GM21381 (cell line): ENCODE measurements around the gene TRIM64.
"Not testable (repeated sequence)": the region's sequence is repeated elsewhere in the genome, so short reads cannot be mapped to it uniquely, and the experiment has no call there.

ENCODE experiments used
- ATAC-seq: cut with Tn5 transposase; IDR thresholded peaks from one replicate; pipeline ENCODE4 v1.9.1; 2021; ENCODE audit warnings: mild to moderate bottlenecking, moderate library complexity; ENCODE audit not compliant: unreplicated experiment

The TRIM64 gene

DNA sequence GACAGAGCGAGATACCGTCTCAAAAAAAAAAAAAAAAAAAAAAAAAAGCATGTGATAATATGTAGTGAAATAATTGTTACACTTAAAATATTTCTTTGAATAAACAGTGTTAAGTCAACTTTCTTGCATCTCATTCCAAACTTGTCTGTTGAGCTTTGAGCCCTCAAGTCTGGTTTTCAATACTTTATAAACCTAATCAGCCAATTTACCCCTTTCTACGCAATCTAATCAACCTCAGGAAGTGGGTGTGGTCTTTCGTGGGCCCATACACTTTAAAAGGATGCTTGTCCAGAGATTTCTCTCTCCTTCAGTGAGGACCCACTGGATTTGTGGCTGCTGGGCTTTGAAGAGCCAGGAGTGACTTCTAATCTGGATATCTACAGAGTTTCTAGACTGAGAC is at the start of gene TRIM64:
Gene TRIM64 (plus strand): TSS at position 301 of the 400 bp plus-strand sequence. CDS start 2,467 bp downstream, outside the sequence.
- not testable (repeated sequence) for ATAC-seq

DNA sequence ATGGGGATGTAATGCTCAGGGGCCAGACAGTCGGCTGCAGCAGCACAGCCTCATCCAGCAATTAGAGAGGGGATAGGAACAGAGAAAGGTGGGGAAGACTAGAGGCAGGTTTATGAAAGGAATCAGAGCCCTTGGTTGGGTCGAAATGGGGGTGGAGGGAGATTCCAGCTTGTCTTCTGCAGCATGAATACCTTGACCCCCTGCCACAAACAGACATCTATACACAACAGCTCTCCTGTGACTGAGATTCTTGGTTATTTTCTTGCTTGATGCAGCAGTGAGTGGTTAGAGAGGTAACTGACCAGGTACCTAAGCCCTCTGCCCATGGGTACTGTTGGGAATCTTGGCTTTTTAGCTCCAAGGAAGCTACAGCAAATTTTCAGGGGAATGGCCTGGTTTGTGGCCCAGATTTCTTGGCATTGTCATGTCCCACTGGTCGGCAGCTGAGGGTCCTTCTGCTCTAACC is 43.6 kb upstream of the TRIM64 start, which contains the start of gene TRIM49D1:
Gene TRIM49D1 (minus strand): TSS at position 51 of the 466 bp plus-strand sequence. CDS start 4,535 bp downstream, outside the sequence.
- no peak for ATAC-seq

DNA sequence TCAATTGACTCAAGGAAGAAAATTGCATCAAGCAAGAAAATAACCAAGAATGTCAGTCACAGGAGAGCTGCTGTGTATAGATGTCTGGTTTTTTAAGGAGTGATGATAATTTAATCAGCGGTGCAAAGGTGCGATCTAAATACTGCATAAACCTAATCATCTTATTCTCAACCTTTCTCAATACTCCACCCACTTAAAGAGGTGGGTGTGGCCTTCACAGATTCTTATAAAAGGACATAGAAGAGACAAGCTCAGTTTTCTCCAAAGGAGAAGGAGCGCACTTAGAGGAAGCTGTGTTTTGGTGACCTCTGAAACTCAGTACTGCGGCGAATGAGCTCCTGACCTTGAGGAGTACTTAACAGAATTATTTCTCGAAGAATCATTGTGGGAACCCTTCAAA is 42.1 kb upstream of the TRIM64 start, which contains the start of gene TRIM49D2:
Gene TRIM49D2 (plus strand): TSS at position 301 of the 400 bp plus-strand sequence. CDS start 2,698 bp downstream, outside the sequence.
- ATAC-seq: not testable (repeated sequence)

GRCh38 chr11:89960833-89961232 is 5.0 kb upstream of the TRIM64 start:
- not testable (repeated sequence) for ATAC-seq
